IMR-90 (cell line): ENCODE measurements around the gene TCP1. TPM values are rescaled to one million over a fixed set of nuclear protein-coding genes. Genes with fewer than 3 reads are reported as not detected.

Experiments
- ATAC-seq: fragments of 200-7000 bp; cut with Tn5 transposase; 2 replicates; pipeline ENCODE4 v1.9.1; 2020; ENCODE audit warnings: low read depth, mild to moderate bottlenecking, moderate library complexity
- BruUV-seq: library from RNA; stranded (reverse); fragments of 400-500 nt; replicated peaks from 2 replicates; lab custom pipeline; 2021; lab: Mats Ljungman, UMichigan
- CTCF ChIA-PET: fragments of 300-600 bp; formaldehyde crosslinking; extraction: SDS; loops from one replicate; lab custom pipeline; 2021; ENCODE audit warnings: antibody characterized with exemption; lab: Yijun Ruan, JAX
- POLR2A ChIA-PET: fragments of 300-600 bp; sonication (Branson Sonifier 250); formaldehyde crosslinking; loops from one replicate; lab custom pipeline; 2022; ENCODE audit warnings: antibody characterized with exemption; ENCODE audit not compliant: unreplicated experiment; lab: Charles Lee
- DNase-seq: peaks from one replicate; pipeline ENCODE4 v3.0.0; 2013
- H2AFZ ChIP-seq: replicated peaks from 2 replicates; pipeline ENCODE3; 2013; ENCODE audit warnings: low read length, mild to moderate bottlenecking; ENCODE audit not compliant: poor library complexity
- H2AK5ac ChIP-seq: 2 replicates; pipeline ENCODE4 v1.6.1; 2013; ENCODE audit warnings: low read depth, low read length, inconsistent platforms
- H2AK9ac ChIP-seq: replicated peaks from 2 replicates; pipeline ENCODE3; 2013; ENCODE audit warnings: mild to moderate bottlenecking, low read depth, low read length, moderate library complexity; ENCODE audit not compliant: poor library complexity
- H2BK120ac ChIP-seq: 2 replicates; pipeline ENCODE4 v1.6.1; 2013; ENCODE audit warnings: low read depth, low read length, inconsistent platforms
- H2BK15ac ChIP-seq: 3 replicates; pipeline ENCODE4 v1.6.1; 2013; ENCODE audit warnings: low read depth, low read length, inconsistent platforms
- H2BK20ac ChIP-seq: 2 replicates; pipeline ENCODE4 v1.6.1; 2013; ENCODE audit warnings: low read depth, mild to moderate bottlenecking, inconsistent platforms, low read length, moderate library complexity
- H2BK5ac ChIP-seq: 2 replicates; pipeline ENCODE4 v1.6.1; 2013; ENCODE audit warnings: mild to moderate bottlenecking, low read depth, low read length, inconsistent platforms; ENCODE audit not compliant: poor library complexity, severe bottlenecking
- H3K14ac ChIP-seq: replicated peaks from 2 replicates; pipeline ENCODE4 v1.6.1; 2013; ENCODE audit warnings: low read depth, low read length, inconsistent platforms
- H3K18ac ChIP-seq: 2 replicates; pipeline ENCODE4 v1.6.1; 2013; ENCODE audit warnings: low read depth, low read length, control low read depth
- H3K23ac ChIP-seq: 2 replicates; pipeline ENCODE4 v1.6.1; 2013; ENCODE audit warnings: low read depth, low read length, inconsistent platforms
- H3K27ac ChIP-seq: 2 replicates; pipeline ENCODE4 v1.5.1; 2013; ENCODE audit warnings: mild to moderate bottlenecking, control low read depth, low read length; ENCODE audit not compliant: insufficient read depth
- H3K27me3 ChIP-seq: 2 replicates; pipeline ENCODE4 v1.6.1; 2013; ENCODE audit warnings: low read length; ENCODE audit not compliant: control insufficient read depth, insufficient read depth
- H3K36me3 ChIP-seq: 2 replicates; pipeline ENCODE4 v1.6.1; 2013; ENCODE audit warnings: low read length, mixed read lengths; ENCODE audit not compliant: control insufficient read depth, insufficient read depth
- H3K4ac ChIP-seq: 2 replicates; pipeline ENCODE4 v1.6.1; 2013; ENCODE audit warnings: low read depth, low read length, inconsistent platforms
- H3K4me1 ChIP-seq: 2 replicates; pipeline ENCODE4 v1.6.1; 2013; ENCODE audit warnings: low read length, mixed read lengths; ENCODE audit not compliant: control insufficient read depth, insufficient read depth
- H3K4me2 ChIP-seq: 2 replicates; pipeline ENCODE4 v1.6.1; 2013; ENCODE audit warnings: low read depth, mild to moderate bottlenecking, control low read depth, low read length, moderate library complexity
- H3K4me3 ChIP-seq: 2 replicates; pipeline ENCODE4 v1.5.1; 2013; ENCODE audit warnings: low read depth, mild to moderate bottlenecking, control low read depth, low read length, moderate library complexity; ENCODE audit not compliant: insufficient read depth
- H3K56ac ChIP-seq: 2 replicates; pipeline ENCODE4 v1.6.1; 2013; ENCODE audit warnings: low read length, inconsistent platforms; ENCODE audit not compliant: insufficient read depth; ENCODE audit errors: extremely low read depth
- H3K79me1 ChIP-seq, 2 experiments: 2 replicates each; pipeline ENCODE4 v1.6.1; 2013; ENCODE audit warnings: low read length in 2 of 2, inconsistent platforms in 1 of 2, low read depth in 1 of 2
- H3K9ac ChIP-seq: 2 replicates; pipeline ENCODE4 v1.6.1; 2013; ENCODE audit warnings: low read depth, low read length, control low read depth
- H3K9me1 ChIP-seq: 2 replicates; pipeline ENCODE4 v1.6.1; 2013; ENCODE audit warnings: low read length, inconsistent platforms; ENCODE audit not compliant: insufficient read depth
- H3K9me3 ChIP-seq: 2 replicates; pipeline ENCODE4 v1.6.1; 2013; ENCODE audit warnings: low read length; ENCODE audit not compliant: control insufficient read depth, insufficient read depth
- H4K20me1 ChIP-seq: 2 replicates; pipeline ENCODE4 v1.6.1; 2013; ENCODE audit warnings: low read length, inconsistent platforms; ENCODE audit not compliant: insufficient read depth
- H4K5ac ChIP-seq: 2 replicates; pipeline ENCODE4 v1.6.1; 2013; ENCODE audit warnings: mild to moderate bottlenecking, low read depth, low read length, control low read depth
- H4K8ac ChIP-seq, 2 experiments: 2 replicates each; pipeline ENCODE4 v1.6.1; 2013; ENCODE audit warnings: low read depth in 2 of 2, low read length in 2 of 2, control low read depth in 1 of 2, inconsistent platforms in 1 of 2
- H4K91ac ChIP-seq: 2 replicates; pipeline ENCODE4 v1.6.1; 2013; ENCODE audit warnings: low read depth, low read length, inconsistent platforms; ENCODE audit not compliant: insufficient read depth
- CEBPB ChIP-seq: IDR thresholded peaks from 2 replicates; pipeline ENCODE4 v1.6.1; 2012; ENCODE audit warnings: low read depth, low read length, improper control_type of control experiment
- FOS ChIP-seq: fragments of 150-350 bp; IDR thresholded peaks from 2 replicates; pipeline ENCODE4 v1.6.1; 2016; ENCODE audit warnings: low read depth, low read length
- POLR2A ChIP-seq: IDR thresholded peaks from 2 replicates; pipeline ENCODE4 v1.6.1; 2012; ENCODE audit warnings: mild to moderate bottlenecking, low read depth, low read length
- RAD21 ChIP-seq: IDR thresholded peaks from 2 replicates; pipeline ENCODE4 v1.6.1; 2012; ENCODE audit warnings: low read length, improper control_type of control experiment
- WGBS, 2 experiments: methylation state at CpG; one replicate each; pipeline versions ENCODE4 v1.1.5 to v1.1.7; 2013; ENCODE audit warnings: missing lambda C conversion rate in 2 of 2; ENCODE audit not compliant: insufficient read length in 1 of 2; ENCODE audit errors: extremely low coverage in 2 of 2; 5-methylcytosine and 5-hydroxymethylcytosine counted together
- dilution Hi-C: fragments of 300-500 bp; cut with HindIII; formaldehyde crosslinking; loops from one replicate; pipeline ENCODE4 v1.14.3; 2018; ENCODE audit warnings: low sequenced_read_pairs; ENCODE audit not compliant: unreplicated experiment
- in situ Hi-C: fragments of 300-500 bp; cut with MboI; formaldehyde crosslinking; loops from 3 replicates; pipeline ENCODE4 v1.14.3; 2019; ENCODE audit warnings: low sequenced_read_pairs, inconsistent platforms, mixed read lengths
- intact Hi-C: fragments of 100-400 bp; cut with micrococcal nuclease; formaldehyde crosslinking; loops from 2 replicates; pipeline ENCODE4 v1.10.0; 2022
- polyA plus RNA-seq, 3 experiments: library from polyadenylated mRNA; depleted of rRNA; stranded (reverse); fragments of >200 nt; gene quantifications; 2 replicates each; pipeline ENCODE4 v1.2.3, GENCODE V29; 2012; ENCODE audit warnings: low replicate concordance in 1 of 3
- total RNA-seq: library from RNA; depleted of rRNA; stranded (reverse); fragments of >200 nt; gene quantifications from 2 replicates; pipeline ENCODE4 v1.2.3, GENCODE V29; 2012
- TF ChIP-seq, protein P1 (sequence below): conservative IDR thresholded peaks from 2 replicates; pipeline ENCODE4 v1.5.1; 2012; ENCODE audit warnings: mild to moderate bottlenecking, low read depth, low read length, improper control_type of control experiment

TCP1 gene
- total and polyA plus RNA-seq, 2 of the 4 experiments (the other 2 are of a cell fraction), result 119 to 576 TPM

- WGBS, 2 experiments, result no CpG with 5 or more reads among the region's 4 CpGs
- Histone ChIP-seq H3K4me3 (no peak overlapping the region), H3K27ac (no peak overlapping the region), H3K9ac (no peak overlapping the region), H3K9me3 (no peaks in the 10 kb centered on the region), H3K79me1 (no peaks in the 10 kb centered on the region), H4K20me1 (no peaks in the 10 kb centered on the region), H2BK15ac (no peak overlapping the region), H3K27me3 (0 out of 2 replicates have a peak, but pooled peaks cover under 1% of the 10 kb centered on the region), H4K5ac (no peak overlapping the region), H3K4me2 (no peak overlapping the region), H2AK5ac (no peak overlapping the region), H3K14ac (no peak overlapping the region), H4K8ac (no peak overlapping the region), H3K56ac (no peak overlapping the region), H2BK120ac (no peak overlapping the region), H3K9me1 (no peaks in the 10 kb centered on the region), H3K23ac (no peak overlapping the region), H3K36me3 (no peaks in the 10 kb centered on the region), H2AFZ (no peak overlapping the region), H2BK5ac (no peak overlapping the region), H3K4me1 (no peaks in the 10 kb centered on the region), H4K91ac (no peak overlapping the region), H3K18ac (no peak overlapping the region), H2BK20ac (no peak overlapping the region), H2AK9ac (no peak overlapping the region), H3K4ac (no peak overlapping the region)
- no peak for ATAC-seq
- in situ Hi-C loops, result loop anchor here (25.0 kb wide), 1 partner anchor 622 kb away; no protein-coding TSS in a partner anchor
- DNase-seq, result no peak
- intact Hi-C loops, result no loop called here
- dilution Hi-C loops, result no loop called here
- TF ChIP-seq POLR2A (no peak), RAD21 (no peak), CEBPB (no peak), FOS (no peak)
- TF ChIP-seq, protein P1, sequence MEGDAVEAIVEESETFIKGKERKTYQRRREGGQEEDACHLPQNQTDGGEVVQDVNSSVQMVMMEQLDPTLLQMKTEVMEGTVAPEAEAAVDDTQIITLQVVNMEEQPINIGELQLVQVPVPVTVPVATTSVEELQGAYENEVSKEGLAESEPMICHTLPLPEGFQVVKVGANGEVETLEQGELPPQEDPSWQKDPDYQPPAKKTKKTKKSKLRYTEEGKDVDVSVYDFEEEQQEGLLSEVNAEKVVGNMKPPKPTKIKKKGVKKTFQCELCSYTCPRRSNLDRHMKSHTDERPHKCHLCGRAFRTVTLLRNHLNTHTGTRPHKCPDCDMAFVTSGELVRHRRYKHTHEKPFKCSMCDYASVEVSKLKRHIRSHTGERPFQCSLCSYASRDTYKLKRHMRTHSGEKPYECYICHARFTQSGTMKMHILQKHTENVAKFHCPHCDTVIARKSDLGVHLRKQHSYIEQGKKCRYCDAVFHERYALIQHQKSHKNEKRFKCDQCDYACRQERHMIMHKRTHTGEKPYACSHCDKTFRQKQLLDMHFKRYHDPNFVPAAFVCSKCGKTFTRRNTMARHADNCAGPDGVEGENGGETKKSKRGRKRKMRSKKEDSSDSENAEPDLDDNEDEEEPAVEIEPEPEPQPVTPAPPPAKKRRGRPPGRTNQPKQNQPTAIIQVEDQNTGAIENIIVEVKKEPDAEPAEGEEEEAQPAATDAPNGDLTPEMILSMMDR, result no peak
- ChIA-PET CTCF (interaction anchor here (0.7 kb wide), 1 partner anchor 143 kb away, joined by 7 read pairs; no protein-coding TSS in a partner anchor), POLR2A (no interaction called here)
- BruUV-seq, result no TSS peak
These were observed 19.7 kb upstream of the TCP1 start for GRCh38 chr6:159809149-159809548.
